Endothelial cell of umbilical vein (primary cell): ENCODE results near the gene MOCS1. TPM values are rescaled to one million over a fixed set of nuclear protein-coding genes. Genes with fewer than 3 reads are reported as not detected.

Experiments used
- BruUV-seq: library from RNA; stranded (reverse); fragments of 400-500 nt; replicated peaks from 2 replicates; lab custom pipeline; 2021; lab: Mats Ljungman, UMichigan
- CTCF ChIA-PET: fragments of 300-600, 350-600 bp; sonication (Branson Sonifier 250); formaldehyde crosslinking; loops from one replicate; lab custom pipeline; 2021; ENCODE audit warnings: antibody characterized with exemption, inconsistent platforms; lab: Charles Lee
- POLR2A ChIA-PET: fragments of 300-600, 350-600 bp; sonication (Branson Sonifier 250); formaldehyde crosslinking; loops from one replicate; lab custom pipeline; 2021; ENCODE audit warnings: antibody characterized with exemption, inconsistent platforms; lab: Charles Lee
- DNase-seq: peaks from one replicate; pipeline ENCODE4 v3.0.0-alpha.2; 2011; ENCODE audit warnings: low read depth, low spot score
- FAIRE-seq: peaks from 2 replicates; lab custom pipeline; 2011; peaks lifted over from hg19 to GRCh38; lab: Jason Lieb, UNC
- H2AFZ ChIP-seq: 2 replicates; pipeline ENCODE4 v1.6.0; 2012; ENCODE audit warnings: low read depth, low read length, control low read depth, inconsistent platforms
- H3K27ac ChIP-seq: 2 replicates; pipeline ENCODE4 v1.5.1; 2011; ENCODE audit warnings: low read depth, mild to moderate bottlenecking, control low read depth, low read length, moderate library complexity; ENCODE audit not compliant: insufficient read depth
- H3K27me3 ChIP-seq, 2 experiments: 2 replicates each; pipeline versions ENCODE4 v1.6.0 to v1.6.1; 2011; ENCODE audit warnings: low read length in 2 of 2, mixed read lengths in 1 of 2; ENCODE audit not compliant: control insufficient read depth in 2 of 2, insufficient read depth in 2 of 2
- H3K36me3 ChIP-seq, 2 experiments: 2 replicates in 1 of 2; 3 replicates in 1 of 2; pipeline ENCODE4 v1.5.1; 2011; ENCODE audit warnings: low read length in 2 of 2, mild to moderate bottlenecking in 1 of 2, moderate library complexity in 1 of 2; ENCODE audit not compliant: control insufficient read depth in 2 of 2, insufficient read depth in 2 of 2; ENCODE audit errors: extremely low read depth in 1 of 2
- H3K4me1 ChIP-seq: 3 replicates; pipeline ENCODE4 v1.5.1; 2011; ENCODE audit warnings: mild to moderate bottlenecking, low read length; ENCODE audit not compliant: control insufficient read depth, insufficient read depth; ENCODE audit errors: extremely low read depth
- H3K4me2 ChIP-seq: 2 replicates; pipeline ENCODE4 v1.6.1; 2011; ENCODE audit warnings: low read length, control low read depth, mixed read lengths; ENCODE audit not compliant: insufficient read depth
- H3K4me3 ChIP-seq, 3 experiments: fragments of 200-600 bp in 1 of 3; sonication (generic), shearing (Covaris generic) in 1 of 3; replicated peaks in 1 of 3; 2 replicates each; pipeline ENCODE4 v1.5.1; 2011 to 2016; ENCODE audit warnings: control low read depth in 3 of 3, low read length in 3 of 3, mild to moderate bottlenecking in 2 of 3, inconsistent platforms in 1 of 3, low read depth in 1 of 3, moderate library complexity in 1 of 3; ENCODE audit not compliant: insufficient read depth in 1 of 3
- H3K79me2 ChIP-seq: 2 replicates; pipeline ENCODE4 v1.6.0; 2012; ENCODE audit warnings: low read length, inconsistent platforms; ENCODE audit not compliant: control insufficient read depth, insufficient read depth
- H3K9ac ChIP-seq: replicated peaks from 2 replicates; pipeline ENCODE3; 2011; ENCODE audit warnings: low read length, control low read depth; ENCODE audit not compliant: insufficient read depth; ENCODE audit errors: extremely low read depth
- H3K9me1 ChIP-seq: replicated peaks from 3 replicates; pipeline ENCODE4 v1.6.0; 2011; ENCODE audit warnings: mild to moderate bottlenecking, low read length; ENCODE audit not compliant: control insufficient read depth, insufficient read depth; ENCODE audit errors: extremely low read depth
- H3K9me3 ChIP-seq: replicated peaks from 2 replicates; pipeline ENCODE4 v1.5.1; 2012; ENCODE audit warnings: low read length, inconsistent platforms; ENCODE audit not compliant: control insufficient read depth, insufficient read depth
- H4K20me1 ChIP-seq: replicated peaks from 2 replicates; pipeline ENCODE3; 2011; ENCODE audit warnings: mild to moderate bottlenecking, low read length; ENCODE audit not compliant: control insufficient read depth, insufficient read depth; ENCODE audit errors: extremely low read depth
- CTCF ChIP-seq, 2 donors: IDR thresholded peaks; 1 replicate in 1 of 2; 2 replicates in 1 of 2; pipeline ENCODE4 v1.5.1; 2011; ENCODE audit warnings: low read length in 2 of 2, mild to moderate bottlenecking in 2 of 2, moderate library complexity in 2 of 2, control low read depth in 1 of 2, inconsistent platforms in 1 of 2, low read depth in 1 of 2; ENCODE audit not compliant: insufficient read depth in 1 of 2; ENCODE audit errors: extremely low read depth in 1 of 2
- EZH2 ChIP-seq: IDR thresholded peaks from 2 replicates; pipeline ENCODE4 v1.6.1; 2012; ENCODE audit warnings: borderline replicate concordance, low read depth, mild to moderate bottlenecking, moderate library complexity, low read length, inconsistent platforms; ENCODE audit not compliant: severe bottlenecking
- FOS ChIP-seq: IDR thresholded peaks from 2 replicates; pipeline ENCODE4 v1.6.1; 2011; ENCODE audit warnings: mild to moderate bottlenecking, low read length, moderate library complexity, borderline replicate concordance; ENCODE audit not compliant: insufficient read depth
- GATA2 ChIP-seq: IDR thresholded peaks from 2 replicates; pipeline ENCODE4 v1.7.0; 2011; ENCODE audit warnings: low read depth, mild to moderate bottlenecking, moderate library complexity, mixed read lengths, low read length; ENCODE audit not compliant: insufficient read length, insufficient read depth
- MAX ChIP-seq: IDR thresholded peaks from 2 replicates; pipeline ENCODE4 v1.6.1; 2011; ENCODE audit not compliant: insufficient read depth, insufficient read length
- POLR2AphosphoS5 ChIP-seq: IDR thresholded peaks from 2 replicates; pipeline ENCODE4 v1.6.1; 2012; ENCODE audit warnings: low read depth, mild to moderate bottlenecking, control low read depth, low read length, moderate library complexity; ENCODE audit not compliant: insufficient read depth
- dilution Hi-C: fragments of 300-500 bp; cut with MboI; formaldehyde crosslinking; loops from one replicate; pipeline ENCODE4 v1.15.0; 2019; ENCODE audit warnings: low sequenced_read_pairs; ENCODE audit not compliant: extremely low pct_ligation_motif_present
- intact Hi-C: fragments of 100-400 bp; cut with micrococcal nuclease; formaldehyde crosslinking; loops from one replicate; pipeline ENCODE4 v1.10.0; 2022
- polyA plus RNA-seq, 4 experiments: library from polyadenylated mRNA; depleted of rRNA in 3 of 4; stranded (reverse) in 3 of 4; unstranded in 1 of 4; fragments of >200 nt; gene quantifications; 2 replicates each; pipeline versions ENCODE4 v1.2.1 to v1.2.3, GENCODE V29; 2011 to 2012; ENCODE audit warnings: missing spikeins in 1 of 4
- total RNA-seq: library from RNA; stranded (reverse); gene quantifications from 2 replicates; pipeline ENCODE4 v1.2.3, GENCODE V29; 2021

Gene MOCS1
- total and polyA plus RNA-seq, 2 donors (not counting 3 experiments of a cell fraction or from before 2014, with no cell fraction given) = 8.3 to 12.8 TPM

GRCh38 chr6:39980839-39981580, 46.7 kb upstream of the MOCS1 start:
- no peaks in the 10 kb centered on the region for H4K20me1 ChIP-seq
- no peak overlapping the region for H2AFZ ChIP-seq
- H3K36me3 ChIP-seq = no peaks in the 10 kb centered on the region
- H3K9me1 ChIP-seq = no peaks in the 10 kb centered on the region
- H3K27me3 ChIP-seq = no peaks in the 10 kb centered on the region
- BruUV-seq = no TSS peak
- TF ChIP-seq CTCF (IDR thresholded peaks at IDR 0.05; ENCODE audit: extremely low read depth in 1 of 2, insufficient read depth in 1 of 2, low read depth in 1 of 2, low read length in 2 of 2) (peak in 1 of 2 donors; percentile 24), POLR2AphosphoS5 (no peak), FOS (no peak), MAX (no peak), EZH2 (no peak), GATA2 (no peak)
- CTCF ChIA-PET = interaction anchor here (0.5 to 2.1 kb wide), 7 partner anchors 134 to 1201 kb away, joined by 3 to 10 read pairs (median 5); partner anchors contain the start of gene LRFN2
- H3K9me3 ChIP-seq = no peaks in the 10 kb centered on the region
- H3K27ac ChIP-seq = no peak overlapping the region
- H3K4me3 ChIP-seq = no peak overlapping the region
- H3K79me2 ChIP-seq = no peaks in the 10 kb centered on the region
- H3K4me2 ChIP-seq = no peak overlapping the region
- no peak overlapping the region for H3K9ac ChIP-seq
- dilution Hi-C loops (no loop called here), intact Hi-C loops (loop anchor here (1.0 to 2.0 kb wide), 3 partner anchors 327 to 1086 kb away; no protein-coding TSS in a partner anchor)
- POLR2A ChIA-PET = interaction anchor here (0.6 kb wide), 1 partner anchor 49 kb away, joined by 4 read pairs; no protein-coding TSS in a partner anchor
- no peaks in the 10 kb centered on the region for H3K4me1 ChIP-seq
- DNase-seq (peak; percentile 30), FAIRE-seq (peak; percentile 31)
